ENCODE data around the gene BSPRY. TPM values are rescaled to one million over a fixed set of nuclear protein-coding genes. Genes with fewer than 3 reads are reported as not detected.
"Not testable (repeated sequence)": the region's sequence is repeated elsewhere in the genome, so short reads cannot be mapped to it uniquely, and the experiment has no call there.

The BSPRY gene
- total RNA-seq, 2 experiments from 2014 or later, result not detected

GRCh38 chr9:113403646-113404045 is 54.3 kb downstream of the BSPRY start:
- TF ChIP-seq CTCF (IDR thresholded peaks at IDR 0.05), result no peak
- no peak overlapping the region for H3K27ac ChIP-seq (ENCODE audit: low read depth in 1 of 2, low read length in 2 of 2)
- Mint-ChIP-seq H3K4me3 (peak overlapping the region; percentile 7), H3K36me3 (ENCODE audit: low read depth) (peaks cover 20% of the 10 kb centered on the region), H3K9me3 (no peaks in the 10 kb centered on the region), H3K27ac (peak overlapping the region; percentile 27), H3K27me3 (no peaks in the 10 kb centered on the region), H3K4me1 (ENCODE audit: low read depth) (peaks cover 44% of the 10 kb centered on the region)
- H3K27me3 ChIP-seq (ENCODE audit: control insufficient read depth in 1 of 2, insufficient read depth in 2 of 2, low read length in 2 of 2), result no peaks in the 10 kb centered on the region
- H3K36me3 ChIP-seq (ENCODE audit: insufficient read depth, low read length), result peaks cover 15% of the 10 kb centered on the region
- H3K9me3 ChIP-seq (ENCODE audit: control insufficient read depth in 1 of 2, insufficient read depth in 1 of 2, low read length in 2 of 2), result no peaks in the 10 kb centered on the region
- peaks cover 29% of the 10 kb centered on the region for H3K4me1 ChIP-seq (ENCODE audit: insufficient read depth, low read length)
- POLR2A ChIA-PET, result interaction anchor here (1.0 kb wide), 1 partner anchor 128 kb away, joined by 4 read pairs; the partner anchor contains the start of genes CDC26 and PRPF4
- DNase-seq (no peak), ATAC-seq (ENCODE audit: poor library complexity) (no peak)
- no peak overlapping the region for H3K4me3 ChIP-seq (ENCODE audit: low read length)
- CTCF ChIA-PET, result interaction anchor here (1.6 kb wide), 2 partner anchors 178 to 254 kb away, joined by 5 to 6 read pairs; no protein-coding TSS in a partner anchor
- intact Hi-C loops (cut with DNase I, micrococcal nuclease), result loop anchor here (2.0 to 10.0 kb wide), 4 partner anchors 59 to 249 kb away; partner anchors contain the start of genes BSPRY (in 1 of the 2), SLC31A2 (in 1 of the 2) and WDR31 (in 1 of the 2)

GRCh38 chr9:113406353-113406752 is 57.0 kb downstream of the BSPRY start:
- POLR2A ChIA-PET; H3K4me3 ChIP-seq (ENCODE audit: low read length); H3K9me3 Mint-ChIP-seq; H3K27ac ChIP-seq (ENCODE audit: low read depth in 1 of 2, low read length in 2 of 2); DNase-seq; ATAC-seq (ENCODE audit: poor library complexity); H3K27me3 Mint-ChIP-seq; H3K9me3 ChIP-seq (ENCODE audit: control insufficient read depth in 1 of 2, insufficient read depth in 1 of 2, low read length in 2 of 2); H3K4me3 Mint-ChIP-seq; H3K27me3 ChIP-seq (ENCODE audit: control insufficient read depth in 1 of 2, insufficient read depth in 2 of 2, low read length in 2 of 2): not testable (repeated sequence)
- H3K27ac Mint-ChIP-seq, result peak overlapping the region; percentile 94
- CTCF ChIA-PET, result interaction anchor here (0.9 kb wide), 1 partner anchor 131 kb away, joined by 3 read pairs; the partner anchor contains the start of genes CDC26 and PRPF4
- peaks cover 43% of the 10 kb centered on the region for H3K4me1 Mint-ChIP-seq (ENCODE audit: low read depth)
- Histone ChIP-seq H3K36me3 (ENCODE audit: insufficient read depth, low read length) (peaks cover 16% of the 10 kb centered on the region), H3K4me1 (ENCODE audit: insufficient read depth, low read length) (peaks cover 18% of the 10 kb centered on the region)
- H3K36me3 Mint-ChIP-seq (ENCODE audit: low read depth), result peaks cover 43% of the 10 kb centered on the region
- intact Hi-C loops (cut with DNase I, micrococcal nuclease), result loop anchor here in 1 of 2 experiments (10.0 kb wide), 2 partner anchors 62 to 252 kb away; partner anchors contain the start of genes BSPRY, SLC31A2 and WDR31

GRCh38 chr9:113406873-113407511 is 57.7 kb downstream of the BSPRY start:
- H3K27ac Mint-ChIP-seq, result peak overlapping the region; percentile 94
- H3K27me3 Mint-ChIP-seq; H3K9me3 ChIP-seq (ENCODE audit: control insufficient read depth in 1 of 2, insufficient read depth in 1 of 2, low read length in 2 of 2); H3K9me3 Mint-ChIP-seq; POLR2A ChIA-PET; H3K4me3 ChIP-seq (ENCODE audit: low read length); H3K27me3 ChIP-seq (ENCODE audit: control insufficient read depth in 1 of 2, insufficient read depth in 2 of 2, low read length in 2 of 2); H3K27ac ChIP-seq (ENCODE audit: low read depth in 1 of 2, low read length in 2 of 2): not testable (repeated sequence)
- H3K4me3 Mint-ChIP-seq, result peak overlapping the region; percentile 99
- peaks cover 43% of the 10 kb centered on the region for H3K36me3 Mint-ChIP-seq (ENCODE audit: low read depth)
- intact Hi-C loops (cut with DNase I, micrococcal nuclease), result loop anchor here in 1 of 2 experiments (1.0 to 10.0 kb wide), 4 partner anchors 62 to 252 kb away; partner anchors contain the start of genes BSPRY, SLC31A2 and WDR31
- Histone ChIP-seq H3K36me3 (ENCODE audit: insufficient read depth, low read length) (peaks cover 16% of the 10 kb centered on the region), H3K4me1 (ENCODE audit: insufficient read depth, low read length) (peaks cover 19% of the 10 kb centered on the region)
- ATAC-seq (ENCODE audit: poor library complexity), result peak; percentile 22
- CTCF ChIA-PET, result interaction anchor here (0.7 to 0.9 kb wide), 2 partner anchors 132 to 133 kb away, joined by 3 read pairs; partner anchors contain the start of genes CDC26 and PRPF4
- TF ChIP-seq CTCF (IDR thresholded peaks at IDR 0.05), result peak; percentile 80
- peak in 13 of 14 experiments; percentile 34 to 83 (median 52) for DNase-seq
- H3K4me1 Mint-ChIP-seq (ENCODE audit: low read depth), result peaks cover 37% of the 10 kb centered on the region
